Fibroblast of pulmonary artery (primary cell): ENCODE results near the gene NSUN2.

Experiments used
- DNase-seq: peaks from one replicate; pipeline ENCODE4 v3.0.0-alpha.2; 2010; ENCODE audit warnings: low read depth
- H3K4me3 ChIP-seq: replicated peaks from 2 replicates; pipeline ENCODE4 v1.5.1; 2011; ENCODE audit warnings: low read depth, mild to moderate bottlenecking, control low read depth, low read length, moderate library complexity
- TF ChIP-seq, protein P1 (sequence below): IDR thresholded peaks from 2 replicates; pipeline ENCODE4 v1.5.1; 2011; ENCODE audit warnings: mild to moderate bottlenecking, control low read depth, low read length, inconsistent platforms; ENCODE audit errors: missing control alignments

The NSUN2 gene

DNA sequence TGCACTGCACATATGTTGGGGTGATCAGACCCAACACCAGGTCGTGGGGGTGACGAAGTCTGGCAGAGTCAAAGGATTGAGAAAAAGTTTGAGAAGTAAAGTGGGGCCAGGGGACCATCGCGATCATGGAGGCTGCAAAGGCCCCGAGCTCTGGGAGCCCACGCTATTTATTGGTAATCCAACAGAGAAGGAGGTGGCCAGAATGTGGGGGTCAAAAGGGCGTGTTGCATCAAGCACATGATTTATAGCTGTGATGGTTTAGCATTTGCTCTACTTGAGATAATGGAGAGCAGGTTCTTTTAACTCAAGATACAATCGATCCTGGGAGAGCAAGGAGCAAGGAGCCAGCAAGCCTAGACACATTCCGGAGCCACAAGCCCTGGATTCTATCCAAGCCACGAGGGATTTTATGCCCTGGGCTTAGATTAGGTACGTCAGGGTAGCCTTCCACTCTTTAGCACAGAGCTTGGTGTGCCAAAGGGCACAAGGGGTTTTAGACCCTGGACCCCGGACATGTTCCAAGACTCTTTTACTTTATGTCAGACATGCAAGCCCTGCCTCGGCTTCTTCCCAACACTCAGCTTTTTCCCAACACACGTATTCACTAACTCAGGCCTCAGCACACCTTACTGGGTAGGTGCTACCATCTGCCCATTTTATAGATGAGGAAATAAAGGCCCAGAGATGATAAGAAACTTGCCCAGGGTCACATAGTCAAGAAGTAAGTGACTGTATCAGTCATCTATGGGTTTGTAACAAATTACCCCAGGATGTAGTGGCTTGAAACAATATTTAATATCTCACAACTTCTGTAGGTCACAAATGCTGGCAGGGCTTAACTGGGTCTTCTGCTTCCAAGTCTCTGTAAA is 39.5 kb downstream of the NSUN2 start:
- H3K4me3 ChIP-seq: no peak overlapping the region
- TF ChIP-seq, protein P1, sequence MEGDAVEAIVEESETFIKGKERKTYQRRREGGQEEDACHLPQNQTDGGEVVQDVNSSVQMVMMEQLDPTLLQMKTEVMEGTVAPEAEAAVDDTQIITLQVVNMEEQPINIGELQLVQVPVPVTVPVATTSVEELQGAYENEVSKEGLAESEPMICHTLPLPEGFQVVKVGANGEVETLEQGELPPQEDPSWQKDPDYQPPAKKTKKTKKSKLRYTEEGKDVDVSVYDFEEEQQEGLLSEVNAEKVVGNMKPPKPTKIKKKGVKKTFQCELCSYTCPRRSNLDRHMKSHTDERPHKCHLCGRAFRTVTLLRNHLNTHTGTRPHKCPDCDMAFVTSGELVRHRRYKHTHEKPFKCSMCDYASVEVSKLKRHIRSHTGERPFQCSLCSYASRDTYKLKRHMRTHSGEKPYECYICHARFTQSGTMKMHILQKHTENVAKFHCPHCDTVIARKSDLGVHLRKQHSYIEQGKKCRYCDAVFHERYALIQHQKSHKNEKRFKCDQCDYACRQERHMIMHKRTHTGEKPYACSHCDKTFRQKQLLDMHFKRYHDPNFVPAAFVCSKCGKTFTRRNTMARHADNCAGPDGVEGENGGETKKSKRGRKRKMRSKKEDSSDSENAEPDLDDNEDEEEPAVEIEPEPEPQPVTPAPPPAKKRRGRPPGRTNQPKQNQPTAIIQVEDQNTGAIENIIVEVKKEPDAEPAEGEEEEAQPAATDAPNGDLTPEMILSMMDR: no peak
- DNase-seq: no peak

- H3K4me3 ChIP-seq: no peak overlapping the region
- DNase-seq: no peak
- TF ChIP-seq, protein P1: no peak
Observed at GRCh38 chr5:6592601-6593000, 40.2 kb downstream of the NSUN2 start.

- H3K4me3 ChIP-seq: no peak overlapping the region
- DNase-seq: no peak
- TF ChIP-seq, protein P1: no peak
Observed at GRCh38 chr5:6591671-6592288, 41.1 kb downstream of the NSUN2 start.

DNA sequence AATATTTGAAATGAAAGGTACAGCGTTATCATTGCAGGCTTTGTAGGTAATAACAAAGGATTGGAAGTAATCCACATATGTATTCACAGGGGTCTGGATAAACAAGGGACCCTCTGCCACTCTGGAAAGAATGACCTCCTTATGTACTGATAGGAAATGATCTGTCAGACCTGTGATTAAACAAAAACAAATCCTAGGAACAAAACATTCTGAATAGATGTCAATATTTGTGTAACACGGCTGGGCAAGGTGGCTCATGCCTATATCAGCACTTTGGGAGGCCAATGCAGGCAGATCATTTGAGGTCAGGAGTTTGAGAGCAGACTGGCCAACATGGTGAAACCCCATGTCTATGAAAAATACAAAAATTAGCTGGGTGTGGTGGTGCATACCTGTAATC is 42.3 kb downstream of the NSUN2 start:
- DNase-seq: no peak
- TF ChIP-seq, protein P1: no peak
- H3K4me3 ChIP-seq: no peak overlapping the region

DNA sequence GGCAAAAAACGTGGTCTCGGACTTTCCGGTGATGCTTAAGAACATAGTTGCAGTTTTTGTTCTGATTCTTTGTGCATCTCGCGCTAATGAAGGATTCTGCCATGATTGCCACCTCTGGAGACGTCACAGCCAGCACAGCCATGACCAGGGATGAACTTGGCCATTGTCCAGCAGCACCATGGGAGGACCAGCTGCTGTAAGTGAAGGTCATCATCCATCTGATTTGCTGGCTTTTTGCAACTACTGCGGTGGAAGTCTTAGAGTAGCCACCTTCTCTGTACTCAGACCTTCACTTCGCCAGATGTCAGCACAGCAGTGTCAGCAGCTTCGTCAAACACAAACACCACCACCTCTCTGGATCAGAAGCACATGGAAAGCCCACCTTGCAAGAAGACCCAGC is 45.7 kb downstream of the NSUN2 start:
- TF ChIP-seq, protein P1: no peak
- DNase-seq: no peak
- no peak overlapping the region for H3K4me3 ChIP-seq

- no peak overlapping the region for H3K4me3 ChIP-seq
- DNase-seq: no peak
- TF ChIP-seq, protein P1: no peak
Observed at GRCh38 chr5:6586647-6587042, 46.2 kb downstream of the NSUN2 start.
